ENCODE data around the gene VIPAS39.

DNA sequence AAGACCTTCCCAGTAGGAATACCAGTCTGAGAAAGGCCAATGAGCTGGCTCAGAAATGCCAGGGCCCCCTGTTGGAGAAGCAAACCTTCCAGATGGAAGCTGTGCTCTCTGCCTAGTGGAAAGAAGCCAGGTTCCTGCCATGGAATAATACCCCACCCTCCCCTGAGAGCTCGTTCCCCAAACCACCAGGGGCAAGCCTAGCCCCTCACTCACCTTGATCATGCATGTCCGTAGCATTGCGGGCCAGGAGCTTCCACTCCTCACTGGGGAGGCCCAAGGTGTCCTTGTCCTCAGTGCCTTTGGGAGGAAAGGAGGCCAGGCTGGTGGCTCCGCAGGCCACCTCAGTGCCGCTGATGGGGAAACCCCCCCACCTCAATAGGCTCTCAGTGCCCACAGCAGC is 20.6 kb upstream of the VIPAS39 start:
- TF ChIP-seq MAX (IDR thresholded peaks at IDR 0.05; ENCODE audit: low read depth, low read length), result no peak
- TF ChIP-seq, protein P1, sequence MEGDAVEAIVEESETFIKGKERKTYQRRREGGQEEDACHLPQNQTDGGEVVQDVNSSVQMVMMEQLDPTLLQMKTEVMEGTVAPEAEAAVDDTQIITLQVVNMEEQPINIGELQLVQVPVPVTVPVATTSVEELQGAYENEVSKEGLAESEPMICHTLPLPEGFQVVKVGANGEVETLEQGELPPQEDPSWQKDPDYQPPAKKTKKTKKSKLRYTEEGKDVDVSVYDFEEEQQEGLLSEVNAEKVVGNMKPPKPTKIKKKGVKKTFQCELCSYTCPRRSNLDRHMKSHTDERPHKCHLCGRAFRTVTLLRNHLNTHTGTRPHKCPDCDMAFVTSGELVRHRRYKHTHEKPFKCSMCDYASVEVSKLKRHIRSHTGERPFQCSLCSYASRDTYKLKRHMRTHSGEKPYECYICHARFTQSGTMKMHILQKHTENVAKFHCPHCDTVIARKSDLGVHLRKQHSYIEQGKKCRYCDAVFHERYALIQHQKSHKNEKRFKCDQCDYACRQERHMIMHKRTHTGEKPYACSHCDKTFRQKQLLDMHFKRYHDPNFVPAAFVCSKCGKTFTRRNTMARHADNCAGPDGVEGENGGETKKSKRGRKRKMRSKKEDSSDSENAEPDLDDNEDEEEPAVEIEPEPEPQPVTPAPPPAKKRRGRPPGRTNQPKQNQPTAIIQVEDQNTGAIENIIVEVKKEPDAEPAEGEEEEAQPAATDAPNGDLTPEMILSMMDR (IDR thresholded peaks at IDR 0.05; ENCODE audit: low read depth, low read length), result no peak
